Stomach smooth muscle (tissue), 2 donors: ENCODE measurements around the gene POLG.
A peak's percentile ranks its signal among the peaks of the same experiment; 100 is the strongest.

ENCODE experiments used
- H3K27ac ChIP-seq: one replicate; pipeline ENCODE4 v1.7.0; 2013; ENCODE audit warnings: mild to moderate bottlenecking, low read length, inconsistent platforms
- H3K27me3 ChIP-seq, 2 donors: one replicate each; pipeline ENCODE4 v1.7.0; 2013; ENCODE audit warnings: low read length in 2 of 2; ENCODE audit not compliant: insufficient read depth in 2 of 2, control insufficient read depth in 1 of 2
- H3K36me3 ChIP-seq, 2 donors: one replicate each; pipeline ENCODE4 v1.7.0; 2013; ENCODE audit warnings: low read length in 2 of 2; ENCODE audit not compliant: control insufficient read depth in 2 of 2, insufficient read depth in 2 of 2
- H3K4me1 ChIP-seq: one replicate; pipeline ENCODE4 v1.7.0; 2013; ENCODE audit warnings: low read length; ENCODE audit not compliant: control insufficient read depth, insufficient read depth
- H3K4me3 ChIP-seq, 2 donors: one replicate each; pipeline ENCODE4 v1.7.0; 2013; ENCODE audit warnings: low read length in 2 of 2
- H3K9ac ChIP-seq, 2 donors: one replicate each; pipeline ENCODE4 v1.7.0; 2013; ENCODE audit warnings: low read length in 2 of 2, mild to moderate bottlenecking in 1 of 2
- H3K9me3 ChIP-seq, 2 donors: one replicate each; pipeline ENCODE4 v1.7.0; 2013; ENCODE audit warnings: low read length in 2 of 2; ENCODE audit not compliant: control insufficient read depth in 2 of 2
- donor health status: healthy.
- donor health status: Pancreatic carcinoma.

POLG gene

GRCh38 chr15:89377024-89377841, 42.6 kb upstream of the POLG start:
- no peaks in the 10 kb centered on the region for H3K36me3 ChIP-seq
- H3K9me3 ChIP-seq, result no peaks in the 10 kb centered on the region
- H3K27me3 ChIP-seq, result peaks cover 80 to 83% of the 10 kb centered on the region in 2 donors
- H3K27ac ChIP-seq, result no peak overlapping the region
- no peak overlapping the region for H3K4me3 ChIP-seq
- H3K4me1 ChIP-seq, result peaks cover 7% of the 10 kb centered on the region
- no peak overlapping the region for H3K9ac ChIP-seq

GRCh38 chr15:89376388-89376787, 41.8 kb upstream of the POLG start:
- H3K4me3 ChIP-seq, result no peak overlapping the region
- H3K9me3 ChIP-seq, result no peaks in the 10 kb centered on the region
- H3K36me3 ChIP-seq, result no peaks in the 10 kb centered on the region
- peaks cover 82 to 89% of the 10 kb centered on the region in 2 donors for H3K27me3 ChIP-seq
- no peak overlapping the region for H3K9ac ChIP-seq
- H3K4me1 ChIP-seq, result peaks cover 12% of the 10 kb centered on the region
- no peak overlapping the region for H3K27ac ChIP-seq

GRCh38 chr15:89375093-89376005, 40.7 kb upstream of the POLG start:
- H3K36me3 ChIP-seq, result no peaks in the 10 kb centered on the region
- peaks cover 19% of the 10 kb centered on the region for H3K4me1 ChIP-seq
- no peak overlapping the region for H3K27ac ChIP-seq
- peaks cover 82 to 95% of the 10 kb centered on the region in 2 donors for H3K27me3 ChIP-seq
- no peak overlapping the region for H3K4me3 ChIP-seq
- no peak overlapping the region for H3K9ac ChIP-seq
- H3K9me3 ChIP-seq, result no peaks in the 10 kb centered on the region

- Histone ChIP-seq H3K27ac (no peak overlapping the region), H3K4me1 (peaks cover 19% of the 10 kb centered on the region), H3K9me3 (no peaks in the 10 kb centered on the region), H3K36me3 (no peaks in the 10 kb centered on the region), H3K4me3 (no peak overlapping the region), H3K27me3 (peaks cover 80 to 95% of the 10 kb centered on the region in 2 donors), H3K9ac (no peak overlapping the region)
These were observed 39.7 kb upstream of the POLG start for GRCh38 chr15:89374086-89374981.

GRCh38 chr15:89372069-89372935, 37.7 kb upstream of the POLG start:
- H3K9ac ChIP-seq, result no peak overlapping the region
- no peaks in the 10 kb centered on the region for H3K9me3 ChIP-seq
- H3K4me3 ChIP-seq, result no peak overlapping the region
- no peak overlapping the region for H3K27ac ChIP-seq
- peaks cover 17% of the 10 kb centered on the region for H3K4me1 ChIP-seq
- H3K36me3 ChIP-seq, result no peaks in the 10 kb centered on the region
- H3K27me3 ChIP-seq, result peaks cover 76 to 95% of the 10 kb centered on the region in 2 donors

GRCh38 chr15:89371228-89372044, 36.8 kb upstream of the POLG start:
- peaks cover 77 to 96% of the 10 kb centered on the region in 2 donors for H3K27me3 ChIP-seq
- H3K4me3 ChIP-seq, result peak overlapping the region; percentile 40 to 47
- no peak overlapping the region for H3K9ac ChIP-seq
- H3K27ac ChIP-seq, result no peak overlapping the region
- peaks cover 19% of the 10 kb centered on the region for H3K4me1 ChIP-seq
- no peaks in the 10 kb centered on the region for H3K36me3 ChIP-seq
- H3K9me3 ChIP-seq, result no peaks in the 10 kb centered on the region

GRCh38 chr15:89370978-89371227, 36.3 kb upstream of the POLG start:
- Histone ChIP-seq H3K4me1 (peaks cover 19% of the 10 kb centered on the region), H3K27ac (no peak overlapping the region), H3K4me3 (peak overlapping the region; percentile 40 to 47), H3K9me3 (no peaks in the 10 kb centered on the region), H3K36me3 (no peaks in the 10 kb centered on the region), H3K9ac (no peak overlapping the region), H3K27me3 (peaks cover 79 to 98% of the 10 kb centered on the region in 2 donors)

- peak overlapping the region in 1 of 2 donors; percentile 47 for H3K4me3 ChIP-seq
- peaks cover 19% of the 10 kb centered on the region for H3K4me1 ChIP-seq
- no peak overlapping the region for H3K27ac ChIP-seq
- H3K36me3 ChIP-seq, result no peaks in the 10 kb centered on the region
- peaks cover 78 to 98% of the 10 kb centered on the region in 2 donors for H3K27me3 ChIP-seq
- no peak overlapping the region for H3K9ac ChIP-seq
- H3K9me3 ChIP-seq, result no peaks in the 10 kb centered on the region
These were observed 35.7 kb upstream of the POLG start for GRCh38 chr15:89370120-89370977.
